Stimulated activated CD8-positive, alpha-beta memory T cell treated with anti-CD3 and anti-CD28 coated beads, Interleukin-15, amount 100 ng/mL, for 1 hour (primary cell): ENCODE results near the gene ASIP.
"Not testable (repeated sequence)": the region's sequence is repeated elsewhere in the genome, so short reads cannot be mapped to it uniquely, and the experiment has no call there.

ENCODE experiments used
- DNase-seq: peaks from one replicate; pipeline ENCODE4 v3.0.0-alpha.2; 2020; ENCODE audit warnings: low read depth

The ASIP gene, protein sequence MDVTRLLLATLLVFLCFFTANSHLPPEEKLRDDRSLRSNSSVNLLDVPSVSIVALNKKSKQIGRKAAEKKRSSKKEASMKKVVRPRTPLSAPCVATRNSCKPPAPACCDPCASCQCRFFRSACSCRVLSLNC

DNA sequence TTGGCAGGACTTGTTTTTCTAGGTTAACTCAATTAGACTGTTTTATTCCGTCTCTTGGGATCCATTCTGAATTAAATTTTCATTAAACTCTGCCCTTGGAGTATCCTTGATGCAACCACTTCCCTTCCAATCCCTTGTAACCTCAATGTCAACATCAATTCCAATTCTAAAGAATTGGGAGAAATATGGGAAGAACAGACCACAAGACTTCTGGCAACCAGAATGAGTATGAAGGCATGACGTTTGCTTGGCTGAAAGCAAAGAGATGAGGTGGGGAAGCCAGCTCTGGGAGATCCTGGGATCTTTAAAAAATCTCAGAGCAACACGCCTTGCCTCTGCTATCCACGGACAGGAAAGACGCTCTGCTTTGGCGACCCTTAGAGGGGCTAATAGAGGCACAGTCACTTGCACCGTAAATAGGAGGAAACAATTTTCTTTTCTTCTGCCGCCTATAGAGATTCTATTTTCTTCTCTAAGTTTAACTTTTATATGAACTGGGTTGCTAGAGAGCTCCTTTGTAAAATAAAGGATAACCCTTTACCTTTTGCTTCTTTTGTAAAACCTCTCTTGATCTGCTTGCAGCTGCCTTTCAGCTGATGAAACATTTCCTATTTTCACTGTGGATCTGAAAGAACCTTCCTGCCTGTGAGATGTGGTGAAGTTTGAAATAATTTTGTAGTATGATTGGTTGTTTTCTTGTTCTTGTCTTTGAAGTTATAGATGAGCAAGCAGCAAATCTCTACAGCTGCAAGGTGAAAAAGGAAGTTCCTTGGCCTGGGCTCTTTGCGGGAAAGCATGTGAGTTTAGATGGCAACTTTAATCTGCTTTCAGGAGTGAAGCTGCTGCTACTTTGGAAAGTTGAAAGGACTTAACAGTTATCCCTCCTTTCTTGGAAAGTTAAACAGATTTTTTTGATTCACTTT is at the start of gene ASIP:
TSS of gene ASIP (plus strand) at position 731 of the 923 bp plus-strand sequence. CDS start 18,952 bp downstream, outside the sequence.
- no peak for DNase-seq

DNA sequence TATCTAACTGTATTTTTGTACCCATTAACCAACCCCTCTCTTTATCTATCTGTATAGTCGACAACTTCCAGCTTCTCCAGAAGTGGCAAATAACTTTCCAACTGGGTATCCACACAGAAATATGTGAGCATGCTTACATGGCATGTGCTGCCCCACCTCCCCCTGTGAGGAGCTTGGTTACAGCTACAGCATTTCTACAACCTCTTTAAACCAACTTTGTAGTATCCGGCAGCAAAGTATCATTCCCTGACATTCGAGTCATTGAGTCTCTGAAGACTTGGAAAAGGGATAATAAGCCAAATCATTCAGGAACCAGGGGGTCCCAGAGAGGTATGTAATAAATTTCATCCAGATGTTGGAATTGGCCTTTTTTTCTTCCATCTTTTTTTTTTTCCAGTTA is 48.2 kb upstream of the ASIP start:
- DNase-seq: no peak

DNA sequence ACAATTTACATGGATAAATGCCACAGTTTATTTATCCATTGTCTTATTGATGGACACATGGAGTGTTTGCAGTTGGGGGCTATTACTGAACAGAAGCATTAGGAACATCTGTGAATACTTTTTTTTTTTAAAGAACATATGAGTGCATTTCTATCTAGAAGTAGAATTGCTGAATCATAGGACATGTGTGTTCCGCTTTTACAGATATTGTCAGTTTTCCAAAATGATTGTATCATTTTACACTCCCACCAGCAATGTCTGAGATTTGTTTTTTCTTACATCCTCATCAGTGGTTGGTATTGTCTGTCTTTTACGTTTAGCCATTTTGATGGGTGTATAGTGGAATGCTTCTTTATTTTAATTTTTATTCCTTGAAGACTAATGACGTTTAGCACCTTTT is 42.0 kb upstream of the ASIP start:
- no peak for DNase-seq

DNA sequence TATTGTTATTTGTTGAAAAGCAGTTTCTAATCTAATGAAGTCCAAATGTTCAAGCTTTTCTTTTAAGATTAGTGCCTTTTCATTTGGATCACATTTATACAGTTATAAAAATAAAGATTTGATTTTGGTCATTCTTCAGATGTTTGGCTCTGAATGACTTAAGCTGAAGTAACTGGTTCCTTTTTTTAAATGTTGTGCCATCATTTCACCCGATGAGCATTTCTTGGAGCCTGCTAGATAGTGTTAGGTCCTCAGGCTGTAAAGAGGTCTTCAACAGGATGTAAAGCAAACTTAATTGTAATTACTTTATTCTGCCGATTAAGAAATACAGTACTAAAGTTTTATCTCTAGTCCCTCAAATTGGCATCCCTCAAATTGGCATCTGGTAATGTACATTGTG is 41.2 kb upstream of the ASIP start:
- no peak for DNase-seq

DNA sequence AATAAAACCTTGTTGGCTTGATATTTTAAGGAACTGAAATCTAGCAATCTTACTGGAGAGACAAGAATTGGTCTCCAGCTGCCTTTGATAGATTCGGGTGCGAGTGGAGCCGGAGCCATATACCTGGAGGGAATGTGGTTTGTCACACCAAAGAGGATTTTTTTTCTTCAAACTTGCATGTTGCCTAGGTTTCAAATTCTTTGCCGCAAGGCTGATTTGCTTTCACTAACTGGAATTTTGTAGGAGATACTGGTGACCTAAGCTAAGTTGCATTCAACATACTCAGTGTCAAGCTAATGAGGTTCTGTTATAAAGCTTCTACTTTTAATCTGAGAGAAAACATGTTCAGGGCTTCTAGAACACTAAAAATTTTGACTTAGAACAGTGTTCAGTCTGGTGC is 39.7 kb upstream of the ASIP start:
- no peak for DNase-seq

DNA sequence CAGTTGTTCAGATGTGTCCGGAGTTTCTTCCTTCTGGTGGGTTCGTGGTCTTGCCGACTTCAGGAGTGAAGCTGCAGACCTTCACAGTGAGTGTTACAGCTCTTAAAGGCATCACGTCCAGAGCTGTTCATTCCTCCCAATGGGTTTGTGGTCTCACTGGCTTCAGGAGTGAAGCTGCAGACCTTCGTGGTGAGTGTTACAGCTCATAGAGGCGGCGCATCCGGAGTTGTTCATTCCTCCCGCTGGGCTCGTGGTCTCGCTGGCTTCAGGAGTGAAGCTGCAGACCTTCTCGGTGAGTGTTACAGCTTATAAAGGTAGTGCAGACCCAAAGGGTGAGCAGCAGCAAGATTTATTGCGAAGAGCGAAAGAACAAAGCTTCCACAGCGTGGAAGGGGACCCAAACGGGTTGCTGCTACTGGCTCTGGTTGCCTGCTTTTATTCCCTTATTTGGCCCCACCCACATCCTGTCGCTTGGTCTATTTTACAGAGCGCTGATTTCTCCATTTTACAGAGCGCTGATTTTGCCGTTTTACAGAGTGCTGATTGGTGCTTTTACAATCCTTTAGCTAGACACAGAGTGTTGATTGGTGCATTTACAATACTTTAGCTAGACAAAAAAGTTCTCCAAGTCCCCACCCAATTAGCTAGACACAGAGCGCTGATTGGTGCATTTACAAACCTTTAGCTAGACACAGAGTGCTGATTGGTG is 35.9 kb upstream of the ASIP start:
- DNase-seq: not testable (repeated sequence)

DNA sequence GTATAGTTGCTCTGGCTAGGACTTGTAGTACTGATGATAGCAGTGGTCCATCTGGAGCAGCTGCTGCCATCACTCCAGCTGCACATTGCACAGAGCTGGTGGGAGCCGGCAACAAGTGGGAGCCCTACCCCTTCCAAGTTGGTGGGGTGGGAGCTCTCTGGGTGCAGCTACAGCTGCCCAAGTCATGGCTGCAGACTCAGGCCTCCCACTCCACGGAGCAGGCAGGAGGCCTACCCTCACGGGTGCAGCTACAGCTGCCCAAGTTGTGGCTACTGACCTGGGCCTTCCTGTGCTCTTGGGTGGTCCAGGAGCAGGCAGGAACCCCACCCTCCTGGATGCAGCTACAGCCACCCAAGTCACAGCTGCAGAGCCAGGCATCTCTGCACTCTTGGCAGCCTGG is 32.1 kb upstream of the ASIP start:
- DNase-seq: no peak

DNA sequence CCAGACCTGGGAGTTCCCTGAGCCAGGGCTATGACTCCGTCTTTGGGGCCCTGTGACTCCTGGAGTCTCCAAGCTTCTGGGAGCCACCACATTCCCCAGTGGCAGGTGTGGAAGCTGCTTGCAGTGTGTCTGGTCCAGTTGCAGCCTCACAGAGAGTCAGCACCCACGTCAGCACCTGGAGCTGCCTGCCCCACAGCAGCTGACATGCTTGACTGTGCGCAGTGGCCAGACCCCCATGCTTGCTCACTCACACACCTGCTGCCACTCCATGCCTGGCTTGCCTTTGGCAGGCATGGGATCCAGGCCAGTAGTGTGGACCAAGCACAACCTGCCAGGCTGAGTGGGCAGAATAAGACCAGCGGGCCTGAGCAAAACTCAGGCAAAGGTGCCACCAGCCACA is 31.0 kb upstream of the ASIP start:
- no peak for DNase-seq

DNA sequence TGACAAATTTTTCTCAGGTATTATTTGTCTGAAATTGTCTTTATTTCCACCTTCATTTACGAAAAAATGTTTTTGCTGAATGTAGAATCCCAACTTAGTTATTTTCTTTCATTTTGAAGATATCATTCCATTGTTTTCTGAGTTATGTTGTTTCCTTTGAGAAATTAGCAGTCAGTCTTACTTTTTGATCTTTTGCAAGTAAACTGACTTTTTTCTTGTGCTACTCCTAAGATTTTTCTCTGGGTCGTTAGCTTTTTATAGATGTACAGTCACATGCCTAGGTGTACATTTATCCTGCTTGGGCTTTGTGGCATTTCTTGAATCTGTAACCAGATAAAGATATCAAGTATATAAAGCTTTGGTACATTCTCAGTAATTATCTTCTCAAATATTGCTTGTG is 29.6 kb upstream of the ASIP start:
- no peak for DNase-seq

DNA sequence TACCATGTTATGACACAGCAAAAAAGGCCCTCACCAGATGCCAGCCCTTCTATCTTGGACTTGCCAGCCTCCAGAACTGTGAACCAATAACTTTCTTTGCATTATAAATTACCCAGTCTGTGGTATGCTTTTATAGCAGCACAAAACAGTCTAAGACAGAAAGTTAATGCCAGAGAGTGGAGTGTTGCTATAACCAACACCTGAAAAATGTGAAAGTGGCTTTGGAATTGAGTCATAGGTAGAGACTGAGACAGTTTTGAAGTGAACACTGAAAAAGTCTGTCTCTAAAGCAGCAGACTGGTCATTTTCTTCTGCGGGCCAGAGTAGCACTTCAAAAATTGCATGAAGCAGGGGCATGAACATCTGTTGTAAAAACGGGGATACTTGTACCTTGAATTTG is 28.0 kb upstream of the ASIP start:
- DNase-seq: no peak

DNA sequence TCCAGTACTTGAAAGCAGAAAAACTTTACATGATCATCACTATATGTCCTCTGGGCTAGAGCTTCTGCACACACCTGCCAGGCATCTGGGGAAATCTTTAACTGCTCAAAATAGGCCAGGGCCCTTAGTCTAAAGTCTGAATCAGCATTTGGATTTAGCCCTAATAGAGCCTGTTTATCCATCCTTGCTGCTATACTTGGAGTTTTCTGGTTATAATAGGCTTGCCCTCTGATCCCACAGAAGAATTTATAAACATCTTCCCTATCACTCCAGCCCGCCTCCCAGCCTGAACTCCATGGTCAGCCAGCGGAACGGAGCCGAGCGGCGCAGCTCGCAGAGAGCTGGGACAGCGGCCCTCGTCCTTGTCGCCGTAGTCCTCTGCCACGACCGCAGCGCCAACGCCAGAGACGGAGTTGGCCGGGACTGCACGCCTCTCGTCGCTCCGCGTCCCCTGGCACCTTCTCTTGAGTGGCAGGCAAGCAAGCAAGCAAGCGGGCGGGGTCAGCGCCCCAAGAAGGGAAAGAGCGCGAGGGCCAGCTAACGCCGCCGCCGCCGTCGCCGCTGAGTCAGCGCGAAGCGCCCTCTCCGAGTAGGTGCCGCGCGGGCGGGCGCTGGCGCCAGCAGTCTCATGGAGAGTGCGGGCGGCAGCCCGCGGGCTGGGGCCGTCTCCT is 25.4 kb upstream of the ASIP start:
- DNase-seq: no peak

DNA sequence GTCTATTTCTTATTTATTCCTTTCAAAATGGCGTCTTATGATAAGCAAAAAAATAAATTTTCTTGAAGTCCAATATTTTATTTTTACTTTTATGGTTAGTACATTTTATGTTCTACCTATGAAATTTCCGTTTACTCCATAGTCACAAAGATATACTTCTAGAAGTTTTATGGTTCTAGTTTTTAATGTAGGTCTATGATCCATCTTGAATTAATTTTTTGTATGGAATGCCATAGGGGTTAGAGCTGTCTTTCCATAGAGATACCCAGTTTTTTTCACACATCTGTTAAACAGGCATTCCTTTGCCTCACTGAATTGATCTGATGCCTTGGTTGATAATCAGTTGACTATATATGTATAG is 24.9 kb upstream of the ASIP start:
- DNase-seq: no peak

DNA sequence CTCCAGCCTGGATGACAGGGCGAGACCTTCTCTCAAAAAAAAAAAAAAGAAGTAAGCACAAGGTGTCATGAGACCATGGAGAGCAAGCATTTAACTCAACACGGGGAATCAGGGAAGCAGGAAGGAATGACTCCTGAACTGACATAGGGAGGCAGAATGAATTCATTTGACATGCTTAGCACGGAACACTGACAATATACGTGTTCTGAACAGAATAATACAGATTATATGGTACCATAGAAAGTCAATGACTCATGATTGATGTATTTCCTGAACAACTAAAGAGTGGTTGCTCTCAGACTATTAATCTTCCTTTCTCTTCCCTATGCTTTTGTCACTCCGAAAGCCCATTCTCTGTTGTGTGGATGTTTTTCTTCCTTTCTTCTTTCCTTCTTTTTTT is 20.7 kb upstream of the ASIP start:
- DNase-seq: no peak

DNA sequence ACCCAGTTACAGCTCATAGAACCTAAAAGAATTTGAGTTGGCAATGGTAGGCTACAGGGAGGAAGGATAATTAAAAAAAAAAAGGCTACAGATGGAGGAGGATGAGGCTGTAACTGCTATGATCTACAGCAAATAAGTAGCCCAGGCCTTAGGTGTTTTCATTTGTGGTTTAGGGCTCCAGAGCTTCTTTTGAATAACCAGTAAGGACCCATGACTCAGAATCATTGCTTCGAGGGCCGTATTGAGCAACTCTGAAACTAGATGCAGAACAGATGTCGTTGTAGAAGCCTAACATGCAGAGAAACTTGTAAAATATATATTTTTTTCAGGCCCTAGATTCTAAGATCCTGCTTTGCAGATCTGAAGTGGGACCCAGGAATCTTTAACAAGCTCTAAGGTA is 19.0 kb upstream of the ASIP start:
- no peak for DNase-seq

DNA sequence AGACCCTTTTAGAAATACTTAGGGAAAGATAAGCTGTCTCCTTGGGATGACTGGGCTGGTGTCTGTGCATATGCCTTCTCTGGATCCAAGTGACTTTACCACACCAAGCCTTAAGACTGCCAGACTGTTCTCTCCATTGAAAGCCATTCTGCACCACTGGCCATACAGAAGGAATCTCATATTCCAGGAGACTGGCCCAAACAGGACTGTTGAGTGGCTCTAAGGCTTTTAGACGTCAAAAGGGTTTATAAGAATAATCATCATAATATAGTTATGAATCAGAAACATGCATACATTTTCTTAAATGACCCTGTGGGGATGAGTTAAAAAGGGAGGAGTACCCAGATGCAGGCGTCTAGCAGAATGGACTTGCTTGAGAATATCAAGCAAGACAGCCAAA is 17.0 kb upstream of the ASIP start:
- not testable (repeated sequence) for DNase-seq

DNA sequence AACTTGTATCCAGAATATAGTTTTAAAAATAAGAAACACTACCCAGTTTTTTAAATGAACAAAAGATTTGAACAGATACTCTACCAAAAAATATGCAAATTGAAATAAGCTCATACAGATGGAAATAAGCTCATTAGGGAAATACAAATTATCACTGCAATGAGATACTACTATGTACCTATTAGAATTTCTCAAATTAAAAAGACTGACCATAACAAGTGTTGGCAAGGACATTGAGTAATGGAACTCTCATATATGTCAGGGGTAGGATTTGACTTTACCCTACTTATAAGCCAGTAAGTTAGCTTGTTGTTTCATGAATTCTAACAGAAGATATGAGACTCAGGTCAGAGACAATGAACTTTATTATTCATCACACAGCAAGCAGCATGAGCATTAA is 9.6 kb upstream of the ASIP start:
- DNase-seq: no peak

DNA sequence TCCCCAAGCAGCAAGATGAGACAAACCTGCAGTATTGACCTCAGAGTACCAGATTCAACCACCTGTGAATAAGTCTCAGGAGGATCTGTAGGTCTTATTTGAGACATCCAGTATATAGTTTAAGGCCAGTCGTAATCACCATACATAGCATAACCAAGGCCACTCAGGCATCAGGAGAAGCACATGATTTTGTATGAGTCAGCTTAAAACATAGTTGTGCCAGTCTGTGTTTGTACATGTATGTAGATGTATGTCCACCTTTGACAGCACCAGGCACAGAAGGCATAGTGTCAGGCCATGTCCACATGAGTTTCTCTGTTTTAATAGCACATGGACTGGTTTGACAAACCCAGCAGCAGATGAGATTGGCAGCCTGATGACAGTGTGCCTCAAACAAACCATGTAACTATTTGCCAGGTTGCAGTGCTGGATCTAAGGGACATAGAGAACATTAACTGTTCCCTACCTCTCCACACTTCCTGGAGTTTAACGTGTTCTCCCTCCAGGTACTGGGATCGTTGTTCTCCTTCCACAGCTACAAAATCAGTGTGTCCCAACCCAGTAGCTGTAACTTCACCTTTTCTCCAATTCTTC is 8.6 kb upstream of the ASIP start:
- no peak for DNase-seq

DNA sequence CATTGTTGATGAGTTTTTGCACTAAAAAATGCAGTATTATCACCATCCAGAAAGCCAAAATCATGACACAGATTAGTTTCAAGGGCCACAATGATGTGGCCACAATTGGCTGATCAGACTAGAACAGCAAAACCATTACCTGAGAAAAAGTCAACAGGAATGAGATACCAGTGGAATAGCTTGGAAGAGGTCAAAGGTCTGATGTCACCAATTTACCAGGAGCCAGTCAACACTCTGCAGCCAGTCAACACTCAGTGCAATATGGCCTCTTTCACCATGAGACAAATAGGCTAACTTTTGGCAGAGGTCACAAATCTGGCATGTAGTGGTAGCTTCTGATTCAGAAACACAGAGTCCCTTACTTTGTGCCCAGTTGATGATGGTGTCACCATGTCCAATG is 7.5 kb upstream of the ASIP start:
- no peak for DNase-seq

DNA sequence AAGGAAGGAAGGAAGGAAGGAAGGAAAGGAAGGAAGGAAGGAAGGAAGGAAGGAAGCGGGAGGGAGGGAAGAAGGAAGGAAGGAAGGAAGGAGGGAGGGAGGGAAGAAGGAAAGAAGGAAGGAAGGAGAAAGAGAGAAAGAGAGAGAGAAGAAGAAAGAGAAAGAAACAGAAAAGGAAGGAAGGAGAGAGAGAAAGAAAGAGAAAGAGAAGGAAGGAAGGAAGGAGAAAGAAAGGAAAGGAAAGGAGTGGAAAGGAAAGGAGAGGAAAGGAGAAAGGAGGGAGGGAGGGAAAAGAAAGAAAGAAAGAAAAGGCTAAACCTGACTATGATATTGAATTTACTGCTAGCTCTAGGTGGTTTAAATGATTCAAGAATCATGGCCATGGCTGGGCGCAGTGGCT is 5.3 kb upstream of the ASIP start:
- no peak for DNase-seq

DNA sequence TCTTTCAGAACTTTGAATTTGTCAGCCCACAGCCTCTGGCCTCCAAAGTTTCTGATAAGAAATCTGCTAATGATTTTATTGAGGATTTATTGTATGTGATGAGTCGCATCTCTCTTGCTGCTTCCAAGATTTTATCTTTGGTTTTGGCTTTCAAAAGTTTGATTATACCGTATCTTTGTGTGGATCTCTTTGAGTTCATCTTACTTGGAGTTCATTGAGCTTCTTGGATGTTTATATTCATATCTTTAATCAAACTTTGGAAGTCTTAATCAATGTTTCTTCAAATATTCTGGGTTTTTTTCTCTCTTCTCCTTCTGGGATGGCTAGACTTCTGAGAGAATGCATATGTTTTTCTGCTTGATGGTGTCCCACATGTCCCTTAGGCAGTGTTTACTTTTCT is 3.3 kb upstream of the ASIP start:
- no peak for DNase-seq

DNA sequence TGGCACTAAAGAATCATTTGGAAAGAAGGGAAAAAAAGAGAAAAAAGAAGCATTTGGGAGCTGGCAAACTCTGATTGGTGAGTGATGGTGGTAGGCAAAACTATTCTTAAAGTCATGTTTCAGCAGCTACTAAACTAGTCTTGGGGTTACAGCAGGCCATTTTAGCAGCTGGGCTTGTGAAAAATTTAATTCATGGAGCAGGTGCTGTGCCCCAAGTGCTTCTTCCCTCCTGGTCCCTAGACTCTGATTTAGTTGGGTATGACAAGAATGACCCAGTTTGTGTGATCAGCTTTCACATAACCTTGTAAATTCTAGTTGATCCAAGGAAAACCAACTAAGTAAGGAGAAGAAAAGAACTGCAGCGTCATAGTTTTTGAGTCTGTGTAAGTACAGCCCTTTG is 1.1 kb upstream of the ASIP start:
- no peak for DNase-seq

DNA sequence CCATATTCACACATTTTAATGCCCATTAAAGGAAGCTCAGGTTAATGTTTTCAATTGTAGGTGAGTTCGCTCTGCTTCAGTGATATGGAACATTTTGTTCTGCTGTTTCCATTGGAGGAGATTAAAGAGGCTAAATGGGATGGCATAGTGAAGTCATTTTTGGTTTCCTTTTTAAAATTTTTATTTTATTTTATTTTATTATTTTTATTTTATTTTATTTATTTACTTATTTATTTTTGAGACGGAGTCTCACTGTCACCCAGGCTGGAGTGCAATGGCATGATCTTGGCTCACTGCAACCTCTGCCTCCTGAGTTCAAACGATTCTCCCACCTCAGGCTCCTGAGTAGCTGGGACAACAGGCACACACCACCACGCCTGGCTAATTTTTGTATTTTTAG is 792 bp downstream of the ASIP start:
- DNase-seq: not testable (repeated sequence)
